ENCODE measurements around the gene TMEM151B. TPM values are rescaled to one million over a fixed set of nuclear protein-coding genes. Genes with fewer than 3 reads are reported as not detected.

The TMEM151B gene
- total RNA-seq, 4 donors from 2014 or later, result 0.11 TPM; not detected in 3

DNA sequence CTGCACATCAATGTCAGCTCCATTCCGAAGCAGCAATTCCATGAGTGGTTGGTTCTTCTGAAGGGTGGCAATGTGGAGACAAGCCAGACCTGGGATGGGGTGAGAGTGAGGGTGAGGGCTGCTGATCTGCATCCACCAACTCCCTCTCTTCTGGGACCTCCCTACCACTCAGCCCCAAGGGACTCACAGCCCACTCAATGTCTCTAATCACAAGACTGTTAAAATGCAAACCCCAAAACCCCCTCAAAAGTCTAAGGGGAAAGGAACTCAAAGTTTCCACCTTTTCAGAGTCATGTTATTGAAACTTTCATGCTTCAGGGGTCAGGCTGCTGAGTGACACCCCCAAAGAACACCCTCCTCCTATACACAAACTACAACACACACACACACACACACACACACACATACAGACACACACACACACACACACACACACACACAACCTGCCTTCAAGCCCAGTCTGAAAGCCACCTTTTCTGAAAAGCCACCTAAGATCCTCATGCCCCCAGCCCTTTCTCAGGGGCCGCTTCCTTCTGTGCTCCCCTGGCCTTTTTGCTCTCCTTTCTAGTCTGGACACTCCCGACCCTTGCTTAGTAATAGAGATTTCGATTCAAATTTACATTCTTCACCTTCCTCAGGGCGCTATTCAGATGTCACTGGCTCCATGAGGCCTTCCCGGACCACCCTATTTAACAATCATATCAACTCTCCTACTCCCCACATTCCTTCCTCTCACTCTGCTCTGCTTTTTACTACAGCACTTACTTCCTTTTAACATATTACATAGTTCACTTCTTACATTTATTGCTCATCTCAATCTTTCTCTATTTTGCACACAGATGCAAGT lies 9.6 kb upstream of the TMEM151B start:
- no peak overlapping the region for H3K27ac ChIP-seq
- TF ChIP-seq POLR2A (IDR thresholded peaks at IDR 0.05), result no peak
- TF ChIP-seq, protein P1, sequence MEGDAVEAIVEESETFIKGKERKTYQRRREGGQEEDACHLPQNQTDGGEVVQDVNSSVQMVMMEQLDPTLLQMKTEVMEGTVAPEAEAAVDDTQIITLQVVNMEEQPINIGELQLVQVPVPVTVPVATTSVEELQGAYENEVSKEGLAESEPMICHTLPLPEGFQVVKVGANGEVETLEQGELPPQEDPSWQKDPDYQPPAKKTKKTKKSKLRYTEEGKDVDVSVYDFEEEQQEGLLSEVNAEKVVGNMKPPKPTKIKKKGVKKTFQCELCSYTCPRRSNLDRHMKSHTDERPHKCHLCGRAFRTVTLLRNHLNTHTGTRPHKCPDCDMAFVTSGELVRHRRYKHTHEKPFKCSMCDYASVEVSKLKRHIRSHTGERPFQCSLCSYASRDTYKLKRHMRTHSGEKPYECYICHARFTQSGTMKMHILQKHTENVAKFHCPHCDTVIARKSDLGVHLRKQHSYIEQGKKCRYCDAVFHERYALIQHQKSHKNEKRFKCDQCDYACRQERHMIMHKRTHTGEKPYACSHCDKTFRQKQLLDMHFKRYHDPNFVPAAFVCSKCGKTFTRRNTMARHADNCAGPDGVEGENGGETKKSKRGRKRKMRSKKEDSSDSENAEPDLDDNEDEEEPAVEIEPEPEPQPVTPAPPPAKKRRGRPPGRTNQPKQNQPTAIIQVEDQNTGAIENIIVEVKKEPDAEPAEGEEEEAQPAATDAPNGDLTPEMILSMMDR (IDR thresholded peaks at IDR 0.05 in 4 of 5, conservative IDR thresholded peaks at IDR 0.05 in 1 of 5), result no peak
- intact Hi-C loops (cut with DNase I; ENCODE audit: low total_unique reads) (no loop called here), in situ Hi-C loops (cut with MboI; ENCODE audit: low sequenced_read_pairs in 4 of 4) (no loop called here)
- H3K4me3 ChIP-seq, result no peak overlapping the region
- peaks cover 0 to 4% of the 10 kb centered on the region in 2 donors for H3K36me3 ChIP-seq
- H3K9me3 ChIP-seq, result no peaks in the 10 kb centered on the region
- H3K4me1 ChIP-seq, result peaks cover 30 to 31% of the 10 kb centered on the region in 2 donors
- no peak for ATAC-seq
- H3K27me3 ChIP-seq, result no peaks in the 10 kb centered on the region
- DNase-seq, result no peak

DNA sequence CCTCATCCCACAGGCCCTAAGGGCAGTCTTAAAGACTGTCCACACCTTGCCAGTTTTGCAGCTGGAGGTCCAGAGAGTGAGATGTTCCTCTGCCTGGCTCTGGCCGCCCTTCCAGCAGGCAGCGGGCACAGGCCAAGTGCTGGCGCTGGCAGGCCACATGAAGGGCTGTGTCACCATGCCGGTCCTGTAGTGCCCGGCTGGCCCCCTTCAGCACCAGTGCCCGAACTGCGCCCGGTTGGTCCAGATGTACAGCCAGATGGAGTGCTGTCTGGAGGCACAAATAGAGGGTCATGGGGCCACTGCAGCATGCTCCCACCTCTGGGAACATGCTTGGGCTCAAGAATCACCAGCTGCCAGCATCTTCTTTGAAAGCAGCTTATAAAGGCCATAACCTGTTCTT lies 8.7 kb upstream of the TMEM151B start:
- intact Hi-C loops (cut with DNase I; ENCODE audit: low total_unique reads) (no loop called here), in situ Hi-C loops (cut with MboI; ENCODE audit: low sequenced_read_pairs in 4 of 4) (no loop called here)
- no peaks in the 10 kb centered on the region for H3K27me3 ChIP-seq
- H3K4me3 ChIP-seq, result no peak overlapping the region
- no peaks in the 10 kb centered on the region for H3K9me3 ChIP-seq
- DNase-seq, result no peak
- ATAC-seq, result no peak
- peaks cover 0 to 4% of the 10 kb centered on the region in 2 donors for H3K36me3 ChIP-seq
- H3K4me1 ChIP-seq, result peaks cover 21 to 26% of the 10 kb centered on the region in 2 donors
- H3K27ac ChIP-seq, result no peak overlapping the region
- TF ChIP-seq, protein P1 (IDR thresholded peaks at IDR 0.05 in 4 of 5, conservative IDR thresholded peaks at IDR 0.05 in 1 of 5), result no peak

DNA sequence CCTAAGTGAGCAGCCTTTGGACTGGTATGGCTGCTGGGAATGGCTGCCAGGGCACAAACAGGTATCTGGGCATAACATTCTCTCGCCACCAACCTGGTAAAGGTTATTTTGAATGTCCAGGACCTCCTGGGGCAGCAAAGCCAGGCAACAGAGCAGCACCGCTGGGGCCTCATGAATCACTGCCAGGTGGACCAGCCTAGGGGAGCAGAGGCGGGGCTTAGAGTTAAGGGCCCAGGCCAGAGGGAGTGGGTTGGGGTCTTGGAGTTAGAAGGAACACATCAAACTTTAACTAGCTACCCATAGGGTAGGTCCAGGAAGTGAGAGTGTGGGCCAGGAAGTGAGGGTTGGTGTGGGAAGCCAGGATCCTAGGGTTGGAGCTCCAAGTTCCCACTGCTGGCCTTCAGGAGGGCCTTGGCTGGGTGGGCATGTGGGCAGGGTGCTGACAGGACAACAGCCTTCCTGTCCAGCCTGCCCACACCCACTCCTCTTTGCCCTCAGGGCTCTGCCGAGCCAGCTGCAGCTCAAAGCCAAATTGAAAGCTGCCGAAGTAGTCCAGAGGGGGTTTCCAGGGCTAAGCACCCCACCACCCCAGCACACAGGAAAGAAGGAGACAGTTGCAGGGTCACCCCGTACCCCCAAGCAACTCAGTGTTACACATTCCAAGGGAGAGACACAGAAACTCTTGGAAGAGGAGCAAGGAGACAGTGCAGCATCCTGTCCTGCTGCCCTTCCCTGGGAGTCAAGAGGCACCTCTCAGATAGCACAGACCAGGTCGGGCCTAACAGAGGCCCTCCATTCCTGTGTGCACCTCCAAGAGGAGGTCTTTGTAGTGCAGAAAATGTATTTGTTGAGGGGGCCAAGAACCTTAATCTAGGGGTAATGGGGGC lies 7.5 kb upstream of the TMEM151B start:
- Histone ChIP-seq H3K36me3 (peaks cover 0 to 4% of the 10 kb centered on the region in 2 donors), H3K4me1 (peaks cover 20 to 23% of the 10 kb centered on the region in 2 donors), H3K27ac (no peak overlapping the region), H3K9me3 (no peaks in the 10 kb centered on the region), H3K4me3 (no peak overlapping the region), H3K27me3 (no peaks in the 10 kb centered on the region)
- DNase-seq (no peak), ATAC-seq (no peak)
- intact Hi-C loops (cut with DNase I; ENCODE audit: low total_unique reads) (no loop called here), in situ Hi-C loops (cut with MboI; ENCODE audit: low sequenced_read_pairs in 4 of 4) (no loop called here)
- TF ChIP-seq POLR2A (IDR thresholded peaks at IDR 0.05), result no peak
- TF ChIP-seq, protein P1 (IDR thresholded peaks at IDR 0.05 in 4 of 5, conservative IDR thresholded peaks at IDR 0.05 in 1 of 5), result no peak

DNA sequence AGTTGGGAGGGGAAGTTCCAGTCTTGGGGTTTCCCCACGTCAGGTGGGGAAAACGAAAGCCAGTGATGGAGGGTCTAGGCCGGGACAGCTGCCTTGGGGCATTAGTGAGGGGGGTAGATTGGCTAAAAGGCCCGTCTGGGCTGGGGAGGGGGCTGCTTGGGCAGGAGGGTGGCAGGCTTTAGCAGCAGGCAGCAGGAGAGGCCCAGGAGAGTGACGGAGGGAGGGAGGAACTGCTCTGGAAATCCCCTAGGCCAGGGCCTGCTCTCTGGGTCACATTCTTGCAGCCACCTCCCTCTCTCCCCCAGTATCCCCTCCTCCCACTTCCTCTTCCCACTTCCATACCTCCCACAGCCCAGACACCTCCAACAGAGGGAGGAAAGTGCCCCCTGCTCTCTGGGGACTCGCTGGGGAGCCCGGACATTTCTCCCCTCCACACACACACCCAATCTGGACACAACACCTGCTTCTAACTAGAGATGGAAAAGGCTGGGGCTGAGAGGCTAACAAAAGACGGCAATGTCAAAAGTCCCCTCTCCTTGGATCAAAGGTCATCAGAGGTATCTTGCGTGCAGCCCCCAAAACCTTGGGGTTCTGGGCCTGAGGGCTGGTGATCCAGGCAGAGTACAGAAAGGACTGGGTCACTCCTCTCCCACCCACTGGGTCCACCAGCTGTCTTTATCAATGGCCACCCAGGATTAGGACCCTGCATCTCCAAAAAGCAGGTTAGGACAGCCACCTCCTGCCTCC lies 6.7 kb upstream of the TMEM151B start:
- no peak for TF ChIP-seq POLR2A (IDR thresholded peaks at IDR 0.05)
- TF ChIP-seq, protein P1 (IDR thresholded peaks at IDR 0.05 in 4 of 5, conservative IDR thresholded peaks at IDR 0.05 in 1 of 5), result no peak
- Histone ChIP-seq H3K36me3 (peaks cover 0 to 4% of the 10 kb centered on the region in 2 donors), H3K4me3 (peak overlapping the region in 3 of 4 donors; percentile 69 to 88 (median 73)), H3K4me1 (peaks cover 20 to 23% of the 10 kb centered on the region in 2 donors), H3K9me3 (no peaks in the 10 kb centered on the region), H3K27ac (no peak overlapping the region), H3K27me3 (peaks cover 0 to 7% (median 2%) of the 10 kb centered on the region in 3 donors)
- intact Hi-C loops (cut with DNase I; ENCODE audit: low total_unique reads) (no loop called here), in situ Hi-C loops (cut with MboI; ENCODE audit: low sequenced_read_pairs in 4 of 4) (no loop called here)
- ATAC-seq (no peak), DNase-seq (no peak)
